Measurements from ENCODE around the gene PARVA.

Gene PARVA

GRCh38 chr11:12382451-12382850, 5.1 kb downstream of the PARVA start:
- Histone ChIP-seq H3K9me3 (ENCODE audit: control insufficient read depth, insufficient read depth, low read length) (no peaks in the 10 kb centered on the region), H3K4me1 (ENCODE audit: control insufficient read depth, low read length) (no peaks in the 10 kb centered on the region), H3K79me2 (ENCODE audit: control insufficient read depth, low read length) (no peaks in the 10 kb centered on the region), H3K4me3 (ENCODE audit: low read length) (no peak overlapping the region), H4K20me1 (ENCODE audit: control insufficient read depth, insufficient read depth, low read depth, low read length) (no peaks in the 10 kb centered on the region), H3K4me2 (ENCODE audit: low read length) (no peak overlapping the region), H3K9me2 (replicated peaks; ENCODE audit: control insufficient read depth, low read length) (no peaks in the 10 kb centered on the region), H3K36me3 (ENCODE audit: control insufficient read depth, low read length) (no peaks in the 10 kb centered on the region), H3K27ac (ENCODE audit: low read depth, low read length) (no peak overlapping the region), H3F3A (ENCODE audit: control insufficient read depth, insufficient read depth) (no peaks in the 10 kb centered on the region), H3K27me3 (ENCODE audit: control insufficient read depth, low read length) (no peaks in the 10 kb centered on the region)
- TF ChIP-seq, protein P1, sequence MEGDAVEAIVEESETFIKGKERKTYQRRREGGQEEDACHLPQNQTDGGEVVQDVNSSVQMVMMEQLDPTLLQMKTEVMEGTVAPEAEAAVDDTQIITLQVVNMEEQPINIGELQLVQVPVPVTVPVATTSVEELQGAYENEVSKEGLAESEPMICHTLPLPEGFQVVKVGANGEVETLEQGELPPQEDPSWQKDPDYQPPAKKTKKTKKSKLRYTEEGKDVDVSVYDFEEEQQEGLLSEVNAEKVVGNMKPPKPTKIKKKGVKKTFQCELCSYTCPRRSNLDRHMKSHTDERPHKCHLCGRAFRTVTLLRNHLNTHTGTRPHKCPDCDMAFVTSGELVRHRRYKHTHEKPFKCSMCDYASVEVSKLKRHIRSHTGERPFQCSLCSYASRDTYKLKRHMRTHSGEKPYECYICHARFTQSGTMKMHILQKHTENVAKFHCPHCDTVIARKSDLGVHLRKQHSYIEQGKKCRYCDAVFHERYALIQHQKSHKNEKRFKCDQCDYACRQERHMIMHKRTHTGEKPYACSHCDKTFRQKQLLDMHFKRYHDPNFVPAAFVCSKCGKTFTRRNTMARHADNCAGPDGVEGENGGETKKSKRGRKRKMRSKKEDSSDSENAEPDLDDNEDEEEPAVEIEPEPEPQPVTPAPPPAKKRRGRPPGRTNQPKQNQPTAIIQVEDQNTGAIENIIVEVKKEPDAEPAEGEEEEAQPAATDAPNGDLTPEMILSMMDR (IDR thresholded peaks at IDR 0.05; ENCODE audit: low read depth, low read length, poor library complexity, severe bottlenecking): no peak
- TF ChIP-seq EZH2phosphoT487 (IDR thresholded peaks at IDR 0.05; ENCODE audit: borderline replicate concordance, low read length): no peak

DNA sequence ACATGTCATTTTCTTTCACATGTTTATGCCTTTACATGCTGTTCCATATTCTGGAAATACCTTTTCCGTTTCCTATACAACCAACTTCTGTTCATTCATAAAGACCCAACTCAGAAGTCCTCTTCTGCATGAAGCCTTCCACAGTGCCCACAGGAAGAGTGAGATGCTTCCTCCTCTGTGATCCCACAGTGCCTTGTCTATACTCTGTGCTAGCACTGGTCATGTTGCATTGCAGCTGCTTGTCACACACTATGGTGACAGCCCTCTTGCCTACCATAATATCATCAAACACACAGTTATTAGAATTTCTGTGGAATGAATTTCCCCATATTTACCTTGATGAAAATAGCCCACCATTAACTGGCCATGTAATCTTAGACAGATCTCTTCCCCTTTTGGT, 8.9 kb downstream of the PARVA start:
- no peaks in the 10 kb centered on the region for H3F3A ChIP-seq (ENCODE audit: control insufficient read depth, insufficient read depth)

GRCh38 chr11:12386745-12387144, 9.4 kb downstream of the PARVA start:
- H3K4me1 ChIP-seq (ENCODE audit: control insufficient read depth, low read length): no peaks in the 10 kb centered on the region
- TF ChIP-seq, protein P1 (IDR thresholded peaks at IDR 0.05; ENCODE audit: low read depth, low read length, poor library complexity, severe bottlenecking): no peak
- TF ChIP-seq EZH2phosphoT487 (IDR thresholded peaks at IDR 0.05; ENCODE audit: borderline replicate concordance, low read length): no peak
- H3K4me3 ChIP-seq (ENCODE audit: low read length): no peak overlapping the region
- no peaks in the 10 kb centered on the region for H3K27me3 ChIP-seq (ENCODE audit: control insufficient read depth, low read length)
- no peaks in the 10 kb centered on the region for H4K20me1 ChIP-seq (ENCODE audit: control insufficient read depth, insufficient read depth, low read depth, low read length)
- no peak overlapping the region for H3K4me2 ChIP-seq (ENCODE audit: low read length)
- H3K36me3 ChIP-seq (ENCODE audit: control insufficient read depth, low read length): no peaks in the 10 kb centered on the region
- H3K9me2 ChIP-seq (replicated peaks; ENCODE audit: control insufficient read depth, low read length): no peaks in the 10 kb centered on the region
- H3K9me3 ChIP-seq (ENCODE audit: control insufficient read depth, insufficient read depth, low read length): no peaks in the 10 kb centered on the region
- no peaks in the 10 kb centered on the region for H3K79me2 ChIP-seq (ENCODE audit: control insufficient read depth, low read length)
- no peak overlapping the region for H3K27ac ChIP-seq (ENCODE audit: low read depth, low read length)
- no peaks in the 10 kb centered on the region for H3F3A ChIP-seq (ENCODE audit: control insufficient read depth, insufficient read depth)

More for the DNA sequence above, 8.9 kb downstream of the PARVA start:
- no peak for TF ChIP-seq EZH2phosphoT487 (IDR thresholded peaks at IDR 0.05; ENCODE audit: borderline replicate concordance, low read length)
- TF ChIP-seq, protein P1 (IDR thresholded peaks at IDR 0.05; ENCODE audit: low read depth, low read length, poor library complexity, severe bottlenecking): no peak
- Histone ChIP-seq H3K79me2 (ENCODE audit: control insufficient read depth, low read length) (no peaks in the 10 kb centered on the region), H3K4me1 (ENCODE audit: control insufficient read depth, low read length) (no peaks in the 10 kb centered on the region), H3K36me3 (ENCODE audit: control insufficient read depth, low read length) (no peaks in the 10 kb centered on the region), H3K4me3 (ENCODE audit: low read length) (no peak overlapping the region), H3K27me3 (ENCODE audit: control insufficient read depth, low read length) (no peaks in the 10 kb centered on the region), H4K20me1 (ENCODE audit: control insufficient read depth, insufficient read depth, low read depth, low read length) (no peaks in the 10 kb centered on the region), H3K9me2 (replicated peaks; ENCODE audit: control insufficient read depth, low read length) (no peaks in the 10 kb centered on the region), H3K4me2 (ENCODE audit: low read length) (no peak overlapping the region), H3K9me3 (ENCODE audit: control insufficient read depth, insufficient read depth, low read length) (no peaks in the 10 kb centered on the region), H3K27ac (ENCODE audit: low read depth, low read length) (no peak overlapping the region)

- no peak for TF ChIP-seq EZH2phosphoT487 (IDR thresholded peaks at IDR 0.05; ENCODE audit: borderline replicate concordance, low read length)
- TF ChIP-seq, protein P1 (IDR thresholded peaks at IDR 0.05; ENCODE audit: low read depth, low read length, poor library complexity, severe bottlenecking): no peak
- H3K4me2 ChIP-seq (ENCODE audit: low read length): no peak overlapping the region
- no peaks in the 10 kb centered on the region for H3K27me3 ChIP-seq (ENCODE audit: control insufficient read depth, low read length)
- no peaks in the 10 kb centered on the region for H4K20me1 ChIP-seq (ENCODE audit: control insufficient read depth, insufficient read depth, low read depth, low read length)
- no peak overlapping the region for H3K27ac ChIP-seq (ENCODE audit: low read depth, low read length)
- H3K4me3 ChIP-seq (ENCODE audit: low read length): no peak overlapping the region
- H3K9me3 ChIP-seq (ENCODE audit: control insufficient read depth, insufficient read depth, low read length): no peaks in the 10 kb centered on the region
- no peaks in the 10 kb centered on the region for H3K36me3 ChIP-seq (ENCODE audit: control insufficient read depth, low read length)
- no peaks in the 10 kb centered on the region for H3K9me2 ChIP-seq (replicated peaks; ENCODE audit: control insufficient read depth, low read length)
- H3F3A ChIP-seq (ENCODE audit: control insufficient read depth, insufficient read depth): no peaks in the 10 kb centered on the region
- H3K4me1 ChIP-seq (ENCODE audit: control insufficient read depth, low read length): no peaks in the 10 kb centered on the region
- H3K79me2 ChIP-seq (ENCODE audit: control insufficient read depth, low read length): no peaks in the 10 kb centered on the region
These were observed 10.8 kb downstream of the PARVA start for GRCh38 chr11:12388173-12388572.
